ENCODE measurements around the gene P2RX4.
"Not testable (repeated sequence)": the region's sequence is repeated elsewhere in the genome, so short reads cannot be mapped to it uniquely, and the experiment has no call there.

P2RX4 gene

GRCh38 chr12:121209624-121210572 lies at the start of gene P2RX4:
Gene P2RX4 (plus strand): TSS chr12:121210129. CDS start chr12:121210165, 36 bp downstream.
- peak; percentile 93 for DNase-seq (ENCODE audit: low spot score)

GRCh38 chr12:121162384-121162783 lies 47.5 kb upstream of the P2RX4 start:
- DNase-seq (ENCODE audit: low spot score) = no peak

GRCh38 chr12:121162985-121163384 lies 46.9 kb upstream of the P2RX4 start:
- no peak for DNase-seq (ENCODE audit: low spot score)

GRCh38 chr12:121164839-121165238 lies 45.1 kb upstream of the P2RX4 start:
- not testable (repeated sequence) for DNase-seq (ENCODE audit: low spot score)

DNA sequence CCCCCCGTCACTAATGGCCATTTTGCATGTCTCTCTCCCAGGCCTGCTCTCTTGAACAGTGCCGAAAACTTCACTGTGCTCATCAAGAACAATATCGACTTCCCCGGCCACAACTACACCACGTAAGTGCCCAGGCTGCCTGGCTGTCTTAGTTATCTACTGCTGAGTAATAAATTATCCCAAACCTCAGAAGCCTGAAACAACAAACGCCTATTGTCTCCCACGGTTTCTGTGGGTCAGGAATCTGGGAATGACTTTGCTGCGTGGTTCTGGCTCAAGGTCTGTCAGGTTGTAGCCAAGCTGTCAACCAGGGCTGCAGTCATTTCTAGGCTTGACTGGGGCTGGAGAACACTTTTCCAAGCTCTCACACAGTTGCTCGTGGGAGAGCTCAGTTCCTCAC lies 44.6 kb upstream of the P2RX4 start:
- no peak for DNase-seq (ENCODE audit: low spot score)

DNA sequence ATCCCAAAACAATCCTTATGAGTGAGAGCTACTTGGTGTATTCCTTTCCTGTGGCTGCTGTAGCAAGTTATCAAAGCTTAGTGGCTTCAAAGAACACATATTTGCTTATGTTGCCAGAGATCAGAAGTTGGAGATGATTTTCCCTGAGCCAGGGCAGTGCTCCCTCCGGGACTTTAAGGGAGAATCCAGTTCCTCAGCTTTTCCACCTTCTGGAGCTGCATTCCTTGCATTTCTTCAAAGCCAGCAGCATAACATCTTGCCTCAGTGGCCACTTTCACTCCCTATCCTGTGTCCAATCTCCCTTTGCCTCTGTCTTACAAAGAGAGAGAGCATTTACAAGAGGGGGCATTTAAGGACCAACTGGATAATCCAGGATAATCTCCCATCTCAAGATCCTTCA lies 43.6 kb upstream of the P2RX4 start:
- no peak for DNase-seq (ENCODE audit: low spot score)

- peak; percentile 42 for DNase-seq (ENCODE audit: low spot score)
These were observed 42.6 kb upstream of the P2RX4 start for GRCh38 chr12:121167232-121167820.

GRCh38 chr12:121167951-121168350 lies 42.0 kb upstream of the P2RX4 start:
- no peak for DNase-seq (ENCODE audit: low spot score)

DNA sequence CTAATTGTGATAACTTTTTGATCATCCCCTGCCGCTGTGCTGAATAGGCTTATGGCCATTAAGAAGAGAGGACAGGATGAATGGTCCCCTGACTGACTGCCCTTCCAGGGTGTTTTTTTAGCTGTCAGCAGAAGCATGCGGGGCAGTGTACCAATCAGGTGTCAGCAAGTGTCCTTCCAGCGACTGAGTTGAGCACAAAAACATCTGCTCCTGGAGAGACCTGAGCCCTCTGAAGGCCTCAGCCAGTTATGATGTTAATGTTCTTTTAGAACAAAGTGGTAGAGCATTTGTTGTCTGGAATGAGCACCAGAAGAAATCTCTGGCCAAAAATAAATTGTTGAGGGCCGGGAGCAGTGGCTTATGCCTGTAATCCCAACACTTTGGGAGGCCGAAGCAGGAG lies 39.8 kb upstream of the P2RX4 start:
- DNase-seq (ENCODE audit: low spot score) = no peak

DNA sequence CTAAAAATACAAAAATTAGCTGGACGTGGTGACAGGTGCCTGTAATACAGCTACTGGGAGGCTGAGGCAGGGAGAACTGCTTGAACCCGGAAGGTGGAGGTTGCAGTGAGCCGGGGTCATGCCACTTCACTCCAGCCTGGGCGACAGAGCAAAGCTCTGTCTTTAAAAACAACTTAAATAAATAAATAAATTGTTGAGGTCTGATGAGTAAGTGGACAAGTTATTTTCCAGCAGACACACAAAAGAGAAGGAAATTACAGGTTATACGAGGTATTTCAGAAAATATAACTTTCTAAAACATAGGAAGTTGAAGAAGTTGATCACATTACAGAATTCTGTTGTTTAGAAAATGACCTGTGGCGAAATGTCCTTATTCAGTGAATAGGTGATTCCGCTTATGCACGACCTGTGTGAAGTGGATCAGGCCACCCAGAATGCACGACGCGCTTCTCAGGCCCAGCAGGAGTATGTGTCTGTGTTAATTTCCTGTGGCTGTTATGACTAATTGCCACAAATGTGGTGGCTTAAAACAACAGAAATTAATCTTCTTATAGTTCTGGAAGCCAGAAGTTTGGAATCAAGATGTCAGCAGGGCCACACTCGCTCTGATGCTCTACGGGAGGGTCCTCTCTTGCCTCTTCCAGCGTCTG lies 39.2 kb upstream of the P2RX4 start:
- DNase-seq (ENCODE audit: low spot score) = no peak

GRCh38 chr12:121172145-121172544 lies 37.8 kb upstream of the P2RX4 start:
- DNase-seq (ENCODE audit: low spot score) = no peak

DNA sequence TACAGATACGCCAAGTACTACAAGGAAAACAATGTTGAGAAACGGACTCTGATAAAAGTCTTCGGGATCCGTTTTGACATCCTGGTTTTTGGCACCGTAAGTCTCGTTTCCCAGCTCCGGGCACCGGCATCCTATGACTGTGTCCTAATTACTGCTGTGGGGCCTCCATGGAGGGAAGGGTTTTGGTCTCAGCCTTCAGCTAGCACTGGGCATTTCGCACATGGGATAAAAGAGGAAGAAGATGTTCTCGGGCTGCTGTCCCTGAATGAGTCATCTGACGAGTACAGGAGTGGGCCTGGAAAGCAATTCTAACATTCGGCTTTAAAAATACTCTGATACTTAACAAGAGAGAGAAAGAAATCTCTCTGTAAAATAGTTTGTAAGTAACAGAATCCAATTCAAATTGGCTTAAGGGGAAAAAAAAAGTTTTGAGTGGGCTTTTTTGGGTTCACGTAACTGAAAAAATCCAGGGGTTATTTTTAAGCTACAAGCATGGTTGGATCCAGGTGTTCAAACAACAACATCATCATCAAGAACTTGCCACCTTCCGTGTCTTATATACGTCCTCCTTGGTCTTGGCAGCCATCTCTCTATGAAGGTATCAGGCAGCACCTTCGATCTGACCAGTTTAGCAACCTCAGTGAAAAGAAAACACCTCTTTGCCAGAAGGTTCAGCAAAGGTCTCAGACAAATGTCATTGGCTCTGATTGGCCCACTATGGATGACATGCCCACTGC lies 34.4 kb upstream of the P2RX4 start:
- no peak for DNase-seq (ENCODE audit: low spot score)

DNA sequence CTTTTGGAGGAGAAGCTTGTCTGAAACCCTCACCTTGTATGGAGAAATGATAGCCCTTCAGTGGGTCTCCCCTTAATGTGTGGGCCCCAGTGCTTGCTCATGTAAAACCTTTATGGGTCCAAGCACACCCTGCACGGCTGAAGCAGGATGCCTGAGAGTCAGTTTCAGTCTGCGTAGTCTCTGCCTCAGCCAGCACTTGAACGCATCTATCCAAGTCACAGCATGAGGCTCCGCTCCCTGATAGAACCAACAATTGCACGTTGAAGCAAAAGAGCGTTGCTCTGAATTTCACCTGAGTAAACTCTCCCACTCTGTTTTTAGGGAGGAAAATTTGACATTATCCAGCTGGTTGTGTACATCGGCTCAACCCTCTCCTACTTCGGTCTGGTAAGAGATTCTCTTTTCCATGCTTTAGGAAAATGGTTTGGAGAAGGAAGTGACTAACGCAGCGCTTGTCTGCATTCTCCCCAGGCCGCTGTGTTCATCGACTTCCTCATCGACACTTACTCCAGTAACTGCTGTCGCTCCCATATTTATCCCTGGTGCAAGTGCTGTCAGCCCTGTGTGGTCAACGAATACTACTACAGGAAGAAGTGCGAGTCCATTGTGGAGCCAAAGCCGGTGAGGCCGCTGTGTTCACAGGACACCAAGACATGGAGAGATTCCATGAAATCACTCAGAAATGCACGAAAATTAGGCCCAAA lies 33.0 kb upstream of the P2RX4 start:
- DNase-seq (ENCODE audit: low spot score) = no peak

DNA sequence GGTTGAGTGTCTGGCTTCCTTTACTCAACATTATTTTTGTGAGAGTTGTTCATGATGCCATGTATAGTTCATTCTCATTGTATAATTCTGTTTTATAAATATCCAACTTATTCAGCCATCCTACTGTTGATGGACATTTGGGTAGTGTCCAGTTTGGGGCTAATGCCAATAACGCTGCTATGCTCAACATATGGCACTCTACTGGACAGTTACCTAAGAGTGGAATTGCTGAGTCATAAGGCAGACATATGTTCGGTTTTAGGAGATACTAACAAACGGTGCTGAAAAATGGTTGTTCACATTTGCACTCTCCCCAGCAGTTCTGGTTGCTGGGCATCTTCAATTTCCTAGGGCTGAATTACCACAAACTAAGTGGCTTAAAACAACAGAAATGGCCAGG lies 28.7 kb upstream of the P2RX4 start:
- DNase-seq (ENCODE audit: low spot score) = no peak

DNA sequence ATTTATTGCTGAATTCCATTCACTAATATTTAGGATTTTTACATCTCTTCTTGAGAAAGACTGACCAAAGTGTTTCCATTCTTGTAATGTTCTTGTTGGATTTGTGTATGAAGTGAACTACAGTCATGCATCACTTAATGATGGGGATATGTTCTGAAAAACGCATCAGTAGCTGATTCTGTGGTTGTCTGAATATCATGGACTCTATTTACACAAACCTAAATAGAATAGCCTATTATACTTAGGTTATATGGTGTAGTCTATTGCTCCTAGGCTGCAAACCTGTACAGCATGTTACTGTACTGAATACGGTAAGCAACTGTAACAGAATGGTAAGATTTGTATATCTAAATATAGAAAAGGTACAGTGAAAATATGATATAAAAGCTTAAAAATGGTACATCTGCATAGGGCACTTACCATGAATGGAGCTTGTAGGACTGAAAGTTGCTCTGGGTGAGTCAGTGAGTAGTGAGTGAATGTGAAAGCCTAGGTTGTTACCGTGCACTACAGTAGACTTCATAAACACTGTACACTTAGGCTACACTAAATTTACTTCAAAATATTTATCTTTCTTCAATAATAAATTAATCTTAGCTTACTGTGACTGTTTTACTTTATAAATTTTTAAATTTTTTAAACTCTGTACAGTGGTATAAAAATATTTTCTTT lies 27.6 kb upstream of the P2RX4 start:
- no peak for DNase-seq (ENCODE audit: low spot score)

DNA sequence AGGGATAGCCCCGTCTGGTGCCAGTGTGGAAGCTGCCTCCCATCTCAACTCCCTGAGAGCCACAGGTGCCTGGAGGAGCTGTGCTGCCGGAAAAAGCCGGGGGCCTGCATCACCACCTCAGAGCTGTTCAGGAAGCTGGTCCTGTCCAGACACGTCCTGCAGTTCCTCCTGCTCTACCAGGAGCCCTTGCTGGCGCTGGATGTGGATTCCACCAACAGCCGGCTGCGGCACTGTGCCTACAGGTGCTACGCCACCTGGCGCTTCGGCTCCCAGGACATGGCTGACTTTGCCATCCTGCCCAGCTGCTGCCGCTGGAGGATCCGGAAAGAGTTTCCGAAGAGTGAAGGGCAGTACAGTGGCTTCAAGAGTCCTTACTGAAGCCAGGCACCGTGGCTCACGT lies 25.5 kb upstream of the P2RX4 start:
- no peak for DNase-seq (ENCODE audit: low spot score)

- DNase-seq (ENCODE audit: low spot score) = no peak
These were observed 24.7 kb upstream of the P2RX4 start for GRCh38 chr12:121184984-121185889.

- no peak for DNase-seq (ENCODE audit: low spot score)
These were observed 23.1 kb upstream of the P2RX4 start for GRCh38 chr12:121186826-121187225.

GRCh38 chr12:121187501-121187900 lies 22.4 kb upstream of the P2RX4 start:
- DNase-seq (ENCODE audit: low spot score) = no peak

- no peak for DNase-seq (ENCODE audit: low spot score)
These were observed 21.7 kb upstream of the P2RX4 start for GRCh38 chr12:121188227-121188626.

Data from AG20443 (cell line).